Measurements from ENCODE around the gene VWA2. TPM values are rescaled to one million over a fixed set of nuclear protein-coding genes. Genes with fewer than 3 reads are reported as not detected.

The VWA2 gene
- total RNA-seq, 1 experiment from 2014 or later, result not detected

GRCh38 chr10:114212153-114212552 lies 26.9 kb upstream of the VWA2 start:
- no peak for ATAC-seq
- ChIA-PET RAD21 (ENCODE audit: low non-redundant PET in 1 of 2, low total read pairs in 2 of 2, uncharacterized antibody in 2 of 2, unreplicated experiment in 2 of 2) (no interaction called here), CTCF (no interaction called here), POLR2A (no interaction called here)
- Histone ChIP-seq H2AFZ (ENCODE audit: low read depth, low read length, poor library complexity, severe bottlenecking) (no peak overlapping the region), H3K9ac (ENCODE audit: low read length) (no peak overlapping the region), H3K9me2 (ENCODE audit: insufficient read depth) (no peaks in the 10 kb centered on the region), H4K20me1 (ENCODE audit: insufficient read depth) (no peaks in the 10 kb centered on the region), H3K4me3 (replicated peaks in 1 of 2; ENCODE audit: low read depth in 1 of 2, low read length in 2 of 2) (no peak overlapping the region), H3K79me2 (ENCODE audit: insufficient read depth, low read length) (no peaks in the 10 kb centered on the region), H3K9me3 (ENCODE audit: control insufficient read depth in 1 of 2, insufficient read depth in 1 of 2, low read depth in 1 of 2, low read length in 2 of 2) (no peaks in the 10 kb centered on the region), H3K4me2 (ENCODE audit: low read length) (no peak overlapping the region), H3K27ac (ENCODE audit: low read depth, low read length) (no peak overlapping the region), H3K27me3 (ENCODE audit: insufficient read depth, low read length) (peaks cover 27% of the 10 kb centered on the region), H3K4me1 (ENCODE audit: control insufficient read depth in 1 of 2, insufficient read depth in 2 of 2, low read length in 2 of 2) (no peaks in the 10 kb centered on the region), H3K36me3 (ENCODE audit: control insufficient read depth in 1 of 2, insufficient read depth in 2 of 2, low read length in 2 of 2) (no peaks in the 10 kb centered on the region)
- intact Hi-C loops (cut with micrococcal nuclease), result no loop called here
- no TSS peak for BruUV-seq (replicated peaks)
- TF ChIP-seq REST (IDR thresholded peaks at IDR 0.05; ENCODE audit: low read depth) (no peak), SRF (IDR thresholded peaks at IDR 0.05; ENCODE audit: low read depth) (no peak), ZNF274 (IDR thresholded peaks at IDR 0.05; ENCODE audit: low read depth, low read length) (no peak), POLR2A (IDR thresholded peaks at IDR 0.05; ENCODE audit: borderline replicate concordance, extremely low read depth, insufficient read depth, insufficient read length) (no peak), JUND (IDR thresholded peaks at IDR 0.05) (no peak)
- no peak for DNase-seq (ENCODE audit: low read depth, low spot score)

GRCh38 chr10:114215033-114215432 lies 24.0 kb upstream of the VWA2 start:
- CTCF ChIA-PET, result no interaction called here
- ATAC-seq (no peak), DNase-seq (ENCODE audit: low read depth, low spot score) (no peak)
- H3K27me3 ChIP-seq (ENCODE audit: insufficient read depth, low read length), result peaks cover 47% of the 10 kb centered on the region
- RAD21 ChIA-PET (ENCODE audit: low non-redundant PET in 1 of 2, low total read pairs in 2 of 2, uncharacterized antibody in 2 of 2, unreplicated experiment in 2 of 2), result no interaction called here
- no peaks in the 10 kb centered on the region for H3K79me2 ChIP-seq (ENCODE audit: insufficient read depth, low read length)
- H3K9me2 ChIP-seq (ENCODE audit: insufficient read depth), result no peaks in the 10 kb centered on the region
- no peak overlapping the region for H3K9ac ChIP-seq (ENCODE audit: low read length)
- H3K9me3 ChIP-seq (ENCODE audit: control insufficient read depth in 1 of 2, insufficient read depth in 1 of 2, low read depth in 1 of 2, low read length in 2 of 2), result no peaks in the 10 kb centered on the region
- intact Hi-C loops (cut with micrococcal nuclease), result no loop called here
- H3K4me2 ChIP-seq (ENCODE audit: low read length), result no peak overlapping the region
- no peak overlapping the region for H3K4me3 ChIP-seq (replicated peaks in 1 of 2; ENCODE audit: low read depth in 1 of 2, low read length in 2 of 2)
- no peaks in the 10 kb centered on the region; the same call in 1 of the 2 replicates for H4K20me1 ChIP-seq (ENCODE audit: insufficient read depth)
- no peak overlapping the region for H3K27ac ChIP-seq (ENCODE audit: low read depth, low read length)
- H2AFZ ChIP-seq (ENCODE audit: low read depth, low read length, poor library complexity, severe bottlenecking), result no peak overlapping the region
- no peaks in the 10 kb centered on the region for H3K4me1 ChIP-seq (ENCODE audit: control insufficient read depth in 1 of 2, insufficient read depth in 2 of 2, low read length in 2 of 2)
- BruUV-seq (replicated peaks), result no TSS peak
- H3K36me3 ChIP-seq (ENCODE audit: control insufficient read depth in 1 of 2, insufficient read depth in 2 of 2, low read length in 2 of 2), result no peaks in the 10 kb centered on the region
- POLR2A ChIA-PET, result no interaction called here
- TF ChIP-seq ELF1 (IDR thresholded peaks at IDR 0.05; ENCODE audit: borderline replicate concordance, low read depth) (no peak), POLR2A (IDR thresholded peaks at IDR 0.05; ENCODE audit: borderline replicate concordance, extremely low read depth, insufficient read depth, insufficient read length) (no peak), EZH2 (IDR thresholded peaks at IDR 0.05) (no peak), REST (IDR thresholded peaks at IDR 0.05; ENCODE audit: low read depth) (no peak), EZH2phosphoT487 (IDR thresholded peaks at IDR 0.05; ENCODE audit: borderline replicate concordance) (no peak), TCF7L2 (IDR thresholded peaks at IDR 0.05; ENCODE audit: borderline replicate concordance, extremely low read depth, insufficient read depth, insufficient read length) (no peak), YY1 (IDR thresholded peaks at IDR 0.05; ENCODE audit: extremely low read depth, insufficient replicate concordance, low read depth, low read length) (no peak), ZNF274 (IDR thresholded peaks at IDR 0.05; ENCODE audit: low read depth, low read length) (no peak), EGR1 (IDR thresholded peaks at IDR 0.05; ENCODE audit: low read depth) (no peak)
- TF ChIP-seq, protein P1, sequence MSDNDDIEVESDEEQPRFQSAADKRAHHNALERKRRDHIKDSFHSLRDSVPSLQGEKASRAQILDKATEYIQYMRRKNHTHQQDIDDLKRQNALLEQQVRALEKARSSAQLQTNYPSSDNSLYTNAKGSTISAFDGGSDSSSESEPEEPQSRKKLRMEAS (IDR thresholded peaks at IDR 0.05), result no peak

Data from HCT116 (cell line).